CD4-positive, CD25-positive, alpha-beta regulatory T cell (primary cell): ENCODE results near the gene OR2H1. TPM values are rescaled to one million over a fixed set of nuclear protein-coding genes. Genes with fewer than 3 reads are reported as not detected.

Source experiments
- ATAC-seq, 2 donors: fragments of 150-1000 bp; cut with Tn5 transposase; one replicate each; pipeline ENCODE4 v1.10.0; 2021; ENCODE audit warnings: low read depth in 2 of 2, moderate number of reproducible peaks in 2 of 2, moderate library complexity in 1 of 2
- DNase-seq, 3 donors: peaks; one replicate each; pipeline versions ENCODE4 v3.0.0 to v3.0.0-alpha.2; 2012 to 2022; ENCODE audit warnings: mixed read lengths in 1 of 3
- H3K27ac ChIP-seq: one replicate; pipeline ENCODE4 v1.7.0; 2013; ENCODE audit warnings: mild to moderate bottlenecking, low read length; ENCODE audit not compliant: insufficient read depth, poor library complexity, severe bottlenecking
- H3K27me3 ChIP-seq: one replicate; pipeline ENCODE4 v1.7.0; 2013; ENCODE audit warnings: low read length; ENCODE audit not compliant: control insufficient read depth, insufficient read depth
- H3K36me3 ChIP-seq: one replicate; pipeline ENCODE4 v1.7.0; 2013; ENCODE audit warnings: mild to moderate bottlenecking, low read length, moderate library complexity; ENCODE audit not compliant: control insufficient read depth, insufficient read depth
- H3K4me1 ChIP-seq: 2 replicates; pipeline ENCODE4 v1.7.0; 2013; ENCODE audit warnings: mild to moderate bottlenecking, low read length; ENCODE audit not compliant: insufficient read depth, control insufficient read depth, poor library complexity, severe bottlenecking
- H3K4me3 ChIP-seq: one replicate; pipeline ENCODE4 v1.7.0; 2013; ENCODE audit warnings: low read depth, mild to moderate bottlenecking, low read length, moderate library complexity
- H3K9me3 ChIP-seq, 2 experiments: 1 replicate in 1 of 2; 2 replicates in 1 of 2; pipeline ENCODE4 v1.7.0; 2013; ENCODE audit warnings: low read length in 2 of 2, mild to moderate bottlenecking in 1 of 2, moderate library complexity in 1 of 2; ENCODE audit not compliant: control insufficient read depth in 2 of 2
- H3K27ac Mint-ChIP-seq, 3 donors: one replicate each; pipeline ENCODE4 v1.8.0; 2020 to 2022; ENCODE audit warnings: mild to moderate bottlenecking in 3 of 3, mixed read lengths in 3 of 3, moderate library complexity in 2 of 3
- H3K27me3 Mint-ChIP-seq: one replicate; pipeline ENCODE4 v1.8.0; 2022; ENCODE audit warnings: mild to moderate bottlenecking, mixed read lengths
- H3K36me3 Mint-ChIP-seq: one replicate; pipeline ENCODE4 v1.8.0; 2020; ENCODE audit warnings: mixed read lengths
- H3K4me1 Mint-ChIP-seq, 4 donors: one replicate each; pipeline ENCODE4 v1.8.0; 2020 to 2022; ENCODE audit warnings: mixed read lengths in 4 of 4, mild to moderate bottlenecking in 1 of 4
- H3K4me3 Mint-ChIP-seq, 4 donors: one replicate each; pipeline ENCODE4 v1.8.0; 2020 to 2022; ENCODE audit warnings: mild to moderate bottlenecking in 4 of 4, mixed read lengths in 4 of 4, moderate library complexity in 3 of 4
- H3K9me3 Mint-ChIP-seq, 7 donors: one replicate each; pipeline ENCODE4 v1.8.0; 2020 to 2022; ENCODE audit warnings: mixed read lengths in 7 of 7, mild to moderate bottlenecking in 3 of 7, moderate library complexity in 2 of 7
- polyA plus RNA-seq, 4 donors: library from polyadenylated mRNA; unstranded; fragments of 300-500 nt; fragmentation: Illumina TruSeq; gene quantifications; one replicate each; pipeline ENCODE4 v1.2.3, GENCODE V29; 2021
- total RNA-seq: library from RNA; stranded (reverse); gene quantifications from one replicate; pipeline ENCODE4 v1.2.3, GENCODE V29; 2022

Gene OR2H1
- total and polyA plus RNA-seq, 5 donors from 2014 or later, result not detected

GRCh38 chr6:29510202-29510601 lies 53.2 kb downstream of the OR2H1 start:
- DNase-seq, result no peak
- Mint-ChIP-seq H3K4me1 (peaks cover 0 to 12% (median 1%) of the 10 kb centered on the region in 4 donors), H3K9me3 (peaks cover 0 to 2% (median 0%) of the 10 kb centered on the region in 7 donors), H3K4me3 (no peak overlapping the region), H3K36me3 (no peaks in the 10 kb centered on the region), H3K27ac (no peak overlapping the region), H3K27me3 (peaks cover 10% of the 10 kb centered on the region)
- no peaks in the 10 kb centered on the region for H3K36me3 ChIP-seq
- no peaks in the 10 kb centered on the region for H3K9me3 ChIP-seq
- no peak overlapping the region for H3K27ac ChIP-seq
- no peak overlapping the region for H3K4me3 ChIP-seq
- no peaks in the 10 kb centered on the region for H3K27me3 ChIP-seq
- ATAC-seq, result no peak
- H3K4me1 ChIP-seq, result no peaks in the 10 kb centered on the region

GRCh38 chr6:29510746-29511300 lies 53.9 kb downstream of the OR2H1 start:
- Histone ChIP-seq H3K4me3 (no peak overlapping the region), H3K4me1 (no peaks in the 10 kb centered on the region), H3K27ac (no peak overlapping the region), H3K27me3 (no peaks in the 10 kb centered on the region), H3K9me3 (no peaks in the 10 kb centered on the region), H3K36me3 (no peaks in the 10 kb centered on the region)
- H3K4me3 Mint-ChIP-seq, result no peak overlapping the region
- ATAC-seq (no peak), DNase-seq (no peak)
- H3K9me3 Mint-ChIP-seq, result peaks cover 0 to 2% (median 0%) of the 10 kb centered on the region in 7 donors
- peaks cover 10% of the 10 kb centered on the region for H3K27me3 Mint-ChIP-seq
- H3K36me3 Mint-ChIP-seq, result no peaks in the 10 kb centered on the region
- H3K4me1 Mint-ChIP-seq, result peaks cover 0 to 14% (median 3%) of the 10 kb centered on the region in 4 donors
- H3K27ac Mint-ChIP-seq, result peak overlapping the region in 2 of 3 donors; percentile 31 to 60

Other genes starting within 250 kb of the OR2H1 start
- gene OR14J1, start 155.5 kb upstream of the OR2H1 start, total RNA-seq, result not detected
- not detected for gene OR14J1, start 155.5 kb upstream of the OR2H1 start, polyA plus RNA-seq
- not detected for gene OR5V1, start 88.3 kb upstream of the OR2H1 start, total RNA-seq
- gene OR5V1, start 88.3 kb upstream of the OR2H1 start, polyA plus RNA-seq, result not detected
- not detected for gene OR12D3, start 81.9 kb upstream of the OR2H1 start, total RNA-seq
- not detected for gene OR12D3, start 81.9 kb upstream of the OR2H1 start, polyA plus RNA-seq
- gene OR12D2, start 61.5 kb upstream of the OR2H1 start, total RNA-seq, result not detected
- not detected for gene OR12D2, start 61.5 kb upstream of the OR2H1 start, polyA plus RNA-seq
- not detected for gene OR12D1, start 42.2 kb upstream of the OR2H1 start, total RNA-seq
- gene OR12D1, start 42.2 kb upstream of the OR2H1 start, polyA plus RNA-seq, result not detected
- not detected for gene OR10C1, start 17.8 kb upstream of the OR2H1 start, total RNA-seq
- gene OR10C1, start 17.8 kb upstream of the OR2H1 start, polyA plus RNA-seq, result not detected
- gene OR11A1, start 84 bp upstream of the OR2H1 start, total RNA-seq, result not detected
- gene OR11A1, start 84 bp upstream of the OR2H1 start, polyA plus RNA-seq, result not detected
- not detected for gene MAS1L, start 30.8 kb downstream of the OR2H1 start, total RNA-seq
- gene MAS1L, start 30.8 kb downstream of the OR2H1 start, polyA plus RNA-seq, result not detected
- gene UBD, start 102.6 kb downstream of the OR2H1 start, total RNA-seq, result not detected
- not detected for gene UBD, start 102.6 kb downstream of the OR2H1 start, polyA plus RNA-seq
- gene OR2H2, start 128.0 kb downstream of the OR2H1 start, total RNA-seq, result not detected
- not detected for gene OR2H2, start 128.0 kb downstream of the OR2H1 start, polyA plus RNA-seq
- 56.3 TPM for gene GABBR1, start 176.0 kb downstream of the OR2H1 start, total RNA-seq
- gene GABBR1, start 176.0 kb downstream of the OR2H1 start, polyA plus RNA-seq, result 1 to 10 TPM in 3 of 4 donors, under 1 TPM in 1; 0.60 to 1.8 (median 1.5) TPM
- gene MOG, start 199.9 kb downstream of the OR2H1 start, total RNA-seq, result not detected
- gene MOG, start 199.9 kb downstream of the OR2H1 start, polyA plus RNA-seq, result not detected
- 2.4 TPM for gene ZFP57, start 224.0 kb downstream of the OR2H1 start, total RNA-seq
- 1 to 10 TPM in 2 of 4 donors, not detected in 2; 1.0 to 4.8 TPM for gene ZFP57, start 224.0 kb downstream of the OR2H1 start, polyA plus RNA-seq